ENCODE data around the gene DRGX.

DRGX gene

DNA sequence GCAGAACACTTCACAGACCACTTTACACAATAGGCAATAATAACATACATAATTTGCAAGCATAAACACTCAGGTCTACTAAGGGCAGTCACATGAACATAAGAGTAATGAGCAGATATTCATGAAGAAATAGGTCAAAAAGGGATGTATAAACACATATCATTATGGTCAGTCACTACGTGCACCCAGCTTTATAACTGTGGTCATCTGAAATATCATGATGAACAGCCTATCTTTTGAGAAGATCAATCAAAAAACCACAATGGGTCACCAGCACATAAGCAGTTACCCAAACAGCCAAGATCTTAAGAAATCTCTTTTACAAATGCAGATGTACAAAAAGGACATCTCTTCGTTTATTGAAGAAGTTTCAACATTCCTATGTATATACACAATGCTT lies 35.5 kb upstream of the DRGX start:
- Histone ChIP-seq H3K79me2 (ENCODE audit: low read length) (no peaks in the 10 kb centered on the region), H3K27me3 (replicated peaks; ENCODE audit: insufficient read depth, low read length) (no peaks in the 10 kb centered on the region), H3K9me2 (replicated peaks; ENCODE audit: insufficient read depth, low read length) (no peaks in the 10 kb centered on the region), H3F3A (ENCODE audit: insufficient read depth, low read length) (no peaks in the 10 kb centered on the region), H4K20me1 (ENCODE audit: insufficient read depth, low read length) (no peaks in the 10 kb centered on the region), H3K9ac (ENCODE audit: low read length) (no peak overlapping the region), H3K4me1 (ENCODE audit: low read length) (no peaks in the 10 kb centered on the region), H2AFZ (ENCODE audit: low read length) (no peak overlapping the region), H3K36me3 (replicated peaks; ENCODE audit: insufficient read depth, low read length) (no peaks in the 10 kb centered on the region), H3K27ac (ENCODE audit: low read length) (no peak overlapping the region), H3K9me3 (replicated peaks; ENCODE audit: insufficient read depth, low read length) (no peaks in the 10 kb centered on the region), H3K4me3 (ENCODE audit: low read length) (no peak overlapping the region), H3K4me2 (ENCODE audit: low read depth, low read length) (no peak overlapping the region)
- DNase-seq: no peak
- TF ChIP-seq, protein P1, sequence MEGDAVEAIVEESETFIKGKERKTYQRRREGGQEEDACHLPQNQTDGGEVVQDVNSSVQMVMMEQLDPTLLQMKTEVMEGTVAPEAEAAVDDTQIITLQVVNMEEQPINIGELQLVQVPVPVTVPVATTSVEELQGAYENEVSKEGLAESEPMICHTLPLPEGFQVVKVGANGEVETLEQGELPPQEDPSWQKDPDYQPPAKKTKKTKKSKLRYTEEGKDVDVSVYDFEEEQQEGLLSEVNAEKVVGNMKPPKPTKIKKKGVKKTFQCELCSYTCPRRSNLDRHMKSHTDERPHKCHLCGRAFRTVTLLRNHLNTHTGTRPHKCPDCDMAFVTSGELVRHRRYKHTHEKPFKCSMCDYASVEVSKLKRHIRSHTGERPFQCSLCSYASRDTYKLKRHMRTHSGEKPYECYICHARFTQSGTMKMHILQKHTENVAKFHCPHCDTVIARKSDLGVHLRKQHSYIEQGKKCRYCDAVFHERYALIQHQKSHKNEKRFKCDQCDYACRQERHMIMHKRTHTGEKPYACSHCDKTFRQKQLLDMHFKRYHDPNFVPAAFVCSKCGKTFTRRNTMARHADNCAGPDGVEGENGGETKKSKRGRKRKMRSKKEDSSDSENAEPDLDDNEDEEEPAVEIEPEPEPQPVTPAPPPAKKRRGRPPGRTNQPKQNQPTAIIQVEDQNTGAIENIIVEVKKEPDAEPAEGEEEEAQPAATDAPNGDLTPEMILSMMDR (IDR thresholded peaks at IDR 0.05; ENCODE audit: low read length): no peak
- TF ChIP-seq EZH2phosphoT487 (IDR thresholded peaks at IDR 0.05; ENCODE audit: low read length): no peak
- TF ChIP-seq EZH2 (optimal IDR thresholded peaks at IDR 0.05; ENCODE audit: low read depth, low read length): no peak

DNA sequence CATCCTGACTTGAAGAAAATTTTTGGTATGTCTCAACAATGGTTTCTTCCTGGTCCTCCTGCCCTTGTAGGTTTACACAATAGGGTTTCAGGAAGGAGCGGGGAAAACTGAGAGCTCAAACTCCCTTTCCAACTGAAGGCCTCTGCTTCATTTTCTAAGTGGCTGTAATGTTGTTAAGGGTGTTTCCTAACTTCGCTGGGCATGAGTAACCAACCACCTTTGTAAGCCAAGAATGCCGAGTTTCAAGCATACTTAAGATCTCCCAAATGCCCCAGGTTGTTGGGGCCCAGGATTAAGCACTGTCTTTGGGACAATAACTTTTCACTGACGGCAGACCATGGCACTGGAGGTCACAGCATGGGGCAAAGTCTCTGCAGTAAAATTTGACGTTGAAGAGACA lies 33.6 kb upstream of the DRGX start:
- Histone ChIP-seq H3K27ac (ENCODE audit: low read length) (no peak overlapping the region), H3K4me3 (ENCODE audit: low read length) (no peak overlapping the region), H3K9me2 (replicated peaks; ENCODE audit: insufficient read depth, low read length) (no peaks in the 10 kb centered on the region), H3K9ac (ENCODE audit: low read length) (no peak overlapping the region), H3K9me3 (replicated peaks; ENCODE audit: insufficient read depth, low read length) (no peaks in the 10 kb centered on the region), H3K4me1 (ENCODE audit: low read length) (no peaks in the 10 kb centered on the region), H3K79me2 (ENCODE audit: low read length) (no peaks in the 10 kb centered on the region), H3K4me2 (ENCODE audit: low read depth, low read length) (no peak overlapping the region), H2AFZ (ENCODE audit: low read length) (no peak overlapping the region), H3F3A (ENCODE audit: insufficient read depth, low read length) (no peaks in the 10 kb centered on the region), H3K36me3 (replicated peaks; ENCODE audit: insufficient read depth, low read length) (no peaks in the 10 kb centered on the region), H3K27me3 (replicated peaks; ENCODE audit: insufficient read depth, low read length) (no peaks in the 10 kb centered on the region), H4K20me1 (ENCODE audit: insufficient read depth, low read length) (no peaks in the 10 kb centered on the region)
- DNase-seq: no peak
- TF ChIP-seq EZH2phosphoT487 (IDR thresholded peaks at IDR 0.05; ENCODE audit: low read length): no peak
- TF ChIP-seq, protein P1 (IDR thresholded peaks at IDR 0.05; ENCODE audit: low read length): no peak

DNA sequence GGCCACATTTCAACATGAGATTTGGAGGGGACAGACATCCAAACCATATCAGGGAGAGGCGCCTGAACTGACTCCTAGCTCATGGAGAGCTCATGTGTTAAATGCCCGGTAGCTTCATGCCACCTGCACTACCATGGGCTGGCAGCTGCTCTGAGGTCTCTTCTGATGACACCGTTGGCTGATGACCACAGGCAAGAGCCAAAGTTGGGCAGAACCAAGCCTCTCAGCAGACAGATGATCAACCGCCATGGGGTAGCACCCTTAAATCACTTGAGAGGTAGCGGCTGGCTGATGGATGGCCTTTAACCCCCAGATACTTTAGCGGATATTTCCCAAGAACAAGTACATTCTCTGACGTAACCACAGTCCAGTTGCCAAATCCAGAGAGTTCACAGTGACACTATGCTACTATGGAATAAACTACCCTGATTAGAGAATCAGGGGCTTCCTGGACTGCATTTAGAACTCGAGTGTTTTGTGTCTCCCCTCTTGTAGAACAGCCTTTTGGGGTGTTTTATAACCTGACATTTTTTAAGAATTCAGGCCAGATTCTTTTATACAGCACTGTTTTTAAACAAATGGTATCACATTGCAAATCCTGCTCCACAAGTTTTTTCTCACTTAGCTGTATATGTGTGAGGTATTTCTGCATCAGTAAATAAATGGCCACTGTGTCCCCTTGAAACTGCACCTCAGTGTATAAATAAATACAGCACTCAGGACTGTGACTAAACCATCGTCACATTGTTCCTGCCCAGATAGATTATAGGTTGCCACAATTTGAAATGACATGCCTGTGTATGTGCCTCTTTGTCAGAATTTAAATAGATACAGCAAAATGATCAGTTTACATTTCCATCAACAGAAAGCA lies 30.8 kb upstream of the DRGX start:
- no peak for TF ChIP-seq EZH2 (optimal IDR thresholded peaks at IDR 0.05; ENCODE audit: low read depth, low read length)
- no peak for TF ChIP-seq EZH2phosphoT487 (IDR thresholded peaks at IDR 0.05; ENCODE audit: low read length)
- TF ChIP-seq, protein P1 (IDR thresholded peaks at IDR 0.05; ENCODE audit: low read length): no peak
- H3K4me3 ChIP-seq (ENCODE audit: low read length): no peak overlapping the region

More for the DNA sequence above, 30.8 kb upstream of the DRGX start:
- no peak for DNase-seq
- Histone ChIP-seq H3K9me3 (replicated peaks; ENCODE audit: insufficient read depth, low read length) (no peaks in the 10 kb centered on the region), H2AFZ (ENCODE audit: low read length) (no peak overlapping the region), H4K20me1 (ENCODE audit: insufficient read depth, low read length) (no peaks in the 10 kb centered on the region), H3K27ac (ENCODE audit: low read length) (no peak overlapping the region), H3K9ac (ENCODE audit: low read length) (no peak overlapping the region), H3K27me3 (replicated peaks; ENCODE audit: insufficient read depth, low read length) (no peaks in the 10 kb centered on the region), H3F3A (ENCODE audit: insufficient read depth, low read length) (no peaks in the 10 kb centered on the region), H3K9me2 (replicated peaks; ENCODE audit: insufficient read depth, low read length) (no peaks in the 10 kb centered on the region), H3K4me2 (ENCODE audit: low read depth, low read length) (no peak overlapping the region), H3K36me3 (replicated peaks; ENCODE audit: insufficient read depth, low read length) (no peaks in the 10 kb centered on the region), H3K4me1 (ENCODE audit: low read length) (no peaks in the 10 kb centered on the region), H3K79me2 (ENCODE audit: low read length) (no peaks in the 10 kb centered on the region)

Data from MM.1S (cell line).